ENCODE results near the gene CSNK1D.
"Not testable (repeated sequence)": the region's sequence is repeated elsewhere in the genome, so short reads cannot be mapped to it uniquely, and the experiment has no call there.

The CSNK1D gene

GRCh38 chr17:82201498-82201910 is 72.0 kb downstream of the CSNK1D start:
- Histone ChIP-seq H3K27ac (ENCODE audit: low read depth, low read length, severe bottlenecking) (no peak overlapping the region), H3K36me3 (ENCODE audit: control insufficient read depth, insufficient read depth, low read length) (peaks cover 33% of the 10 kb centered on the region), H3K4me3 (ENCODE audit: extremely low read depth, insufficient read depth, low read length, poor library complexity, severe bottlenecking) (no peak overlapping the region), H3K4me1 (ENCODE audit: control insufficient read depth, insufficient read depth, low read length, poor library complexity, severe bottlenecking) (peaks cover 25% of the 10 kb centered on the region), H3K9me3 (ENCODE audit: control insufficient read depth, low read length) (no peaks in the 10 kb centered on the region)
- WGBS, 2 experiments (ENCODE audit: insufficient coverage in 2 of 2), result 92 to 96% methylated on average over 22 to 23 of the region's 23 CpGs

- 79 to 94% methylated on average over 7 to 10 of the region's 13 CpGs for WGBS, 2 experiments (ENCODE audit: insufficient coverage in 2 of 2)
Observed at GRCh38 chr17:82200743-82201497, 72.6 kb downstream of the CSNK1D start.

GRCh38 chr17:82200135-82200534 is 73.4 kb downstream of the CSNK1D start:
- Histone ChIP-seq H3K4me3 (ENCODE audit: extremely low read depth, insufficient read depth, low read length, poor library complexity, severe bottlenecking) (no peak overlapping the region), H3K4me1 (ENCODE audit: control insufficient read depth, insufficient read depth, low read length, poor library complexity, severe bottlenecking) (peaks cover 14% of the 10 kb centered on the region), H3K27ac (ENCODE audit: low read depth, low read length, severe bottlenecking) (no peak overlapping the region), H3K36me3 (ENCODE audit: control insufficient read depth, insufficient read depth, low read length) (peaks cover 42% of the 10 kb centered on the region), H3K9me3 (ENCODE audit: control insufficient read depth, low read length) (no peaks in the 10 kb centered on the region)
- WGBS, 2 experiments (ENCODE audit: insufficient coverage in 2 of 2), result 93 to 95% methylated on average over 12 to 14 of the region's 17 CpGs

More at GRCh38 chr17:82200743-82201497, 72.6 kb downstream of the CSNK1D start:
- Histone ChIP-seq H3K36me3 (ENCODE audit: control insufficient read depth, insufficient read depth, low read length) (peaks cover 34% of the 10 kb centered on the region), H3K4me3 (ENCODE audit: extremely low read depth, insufficient read depth, low read length, poor library complexity, severe bottlenecking) (no peak overlapping the region), H3K9me3 (ENCODE audit: control insufficient read depth, low read length) (no peaks in the 10 kb centered on the region), H3K27ac (ENCODE audit: low read depth, low read length, severe bottlenecking) (no peak overlapping the region), H3K4me1 (ENCODE audit: control insufficient read depth, insufficient read depth, low read length, poor library complexity, severe bottlenecking) (peaks cover 19% of the 10 kb centered on the region)

GRCh38 chr17:82199496-82199895 is 74.0 kb downstream of the CSNK1D start:
- H3K27ac ChIP-seq (ENCODE audit: low read depth, low read length, severe bottlenecking), result no peak overlapping the region
- WGBS, 2 experiments (ENCODE audit: insufficient coverage in 2 of 2), result 89 to 99% methylated on average over 11 of the region's 12 CpGs
- peaks cover 48% of the 10 kb centered on the region for H3K36me3 ChIP-seq (ENCODE audit: control insufficient read depth, insufficient read depth, low read length)
- H3K4me3 ChIP-seq (ENCODE audit: extremely low read depth, insufficient read depth, low read length, poor library complexity, severe bottlenecking), result no peak overlapping the region
- peaks cover 10% of the 10 kb centered on the region for H3K4me1 ChIP-seq (ENCODE audit: control insufficient read depth, insufficient read depth, low read length, poor library complexity, severe bottlenecking)
- H3K9me3 ChIP-seq (ENCODE audit: control insufficient read depth, low read length), result no peaks in the 10 kb centered on the region

- peaks cover 61% of the 10 kb centered on the region for H3K36me3 ChIP-seq (ENCODE audit: control insufficient read depth, insufficient read depth, low read length)
- no peak overlapping the region for H3K4me3 ChIP-seq (ENCODE audit: extremely low read depth, insufficient read depth, low read length, poor library complexity, severe bottlenecking)
- no peaks in the 10 kb centered on the region for H3K9me3 ChIP-seq (ENCODE audit: control insufficient read depth, low read length)
- 84 to 98% methylated on average over 4 of the region's 4 CpGs for WGBS, 2 experiments (ENCODE audit: insufficient coverage in 2 of 2)
- no peak overlapping the region for H3K27ac ChIP-seq (ENCODE audit: low read depth, low read length, severe bottlenecking)
- peaks cover 10% of the 10 kb centered on the region for H3K4me1 ChIP-seq (ENCODE audit: control insufficient read depth, insufficient read depth, low read length, poor library complexity, severe bottlenecking)
Observed at GRCh38 chr17:82198092-82198491, 75.4 kb downstream of the CSNK1D start.

- Histone ChIP-seq H3K4me1 (ENCODE audit: control insufficient read depth, insufficient read depth, low read length, poor library complexity, severe bottlenecking) (peaks cover 3% of the 10 kb centered on the region), H3K36me3 (ENCODE audit: control insufficient read depth, insufficient read depth, low read length) (peaks cover 73% of the 10 kb centered on the region), H3K27ac (ENCODE audit: low read depth, low read length, severe bottlenecking) (no peak overlapping the region), H3K9me3 (ENCODE audit: control insufficient read depth, low read length) (no peaks in the 10 kb centered on the region), H3K4me3 (ENCODE audit: extremely low read depth, insufficient read depth, low read length, poor library complexity, severe bottlenecking) (no peak overlapping the region)
- WGBS, 2 experiments (ENCODE audit: insufficient coverage in 2 of 2), result 90 to 91% methylated on average over 22 to 25 of the region's 25 CpGs
Observed at GRCh38 chr17:82195675-82196672, 77.5 kb downstream of the CSNK1D start.

GRCh38 chr17:82194765-82195164 is 78.7 kb downstream of the CSNK1D start:
- peaks cover 72% of the 10 kb centered on the region for H3K36me3 ChIP-seq (ENCODE audit: control insufficient read depth, insufficient read depth, low read length)
- H3K4me1 ChIP-seq (ENCODE audit: control insufficient read depth, insufficient read depth, low read length, poor library complexity, severe bottlenecking), result no peaks in the 10 kb centered on the region
- no peaks in the 10 kb centered on the region for H3K9me3 ChIP-seq (ENCODE audit: control insufficient read depth, low read length)
- WGBS, 2 experiments (ENCODE audit: insufficient coverage in 2 of 2), result 95 to 98% methylated on average over 16 of the region's 16 CpGs
- H3K4me3 ChIP-seq (ENCODE audit: extremely low read depth, insufficient read depth, low read length, poor library complexity, severe bottlenecking), result no peak overlapping the region
- H3K27ac ChIP-seq (ENCODE audit: low read depth, low read length, severe bottlenecking), result no peak overlapping the region

GRCh38 chr17:82193520-82194220 is 79.8 kb downstream of the CSNK1D start:
- Histone ChIP-seq H3K9me3 (ENCODE audit: control insufficient read depth, low read length) (no peaks in the 10 kb centered on the region), H3K27ac (ENCODE audit: low read depth, low read length, severe bottlenecking) (no peak overlapping the region), H3K4me3 (ENCODE audit: extremely low read depth, insufficient read depth, low read length, poor library complexity, severe bottlenecking) (no peak overlapping the region), H3K4me1 (ENCODE audit: control insufficient read depth, insufficient read depth, low read length, poor library complexity, severe bottlenecking) (no peaks in the 10 kb centered on the region), H3K36me3 (ENCODE audit: control insufficient read depth, insufficient read depth, low read length) (peaks cover 67% of the 10 kb centered on the region)
- WGBS, 2 experiments (ENCODE audit: insufficient coverage in 2 of 2), result 80 to 94% methylated on average over 7 to 15 of the region's 16 CpGs

- peaks cover 62% of the 10 kb centered on the region for H3K36me3 ChIP-seq (ENCODE audit: control insufficient read depth, insufficient read depth, low read length)
- WGBS, 2 experiments (ENCODE audit: insufficient coverage in 2 of 2), result 74 to 96% methylated on average over 4 to 6 of the region's 6 CpGs
- not testable (repeated sequence) for H3K9me3 ChIP-seq (ENCODE audit: control insufficient read depth, low read length); H3K4me1 ChIP-seq (ENCODE audit: control insufficient read depth, insufficient read depth, low read length, poor library complexity, severe bottlenecking); H3K27ac ChIP-seq (ENCODE audit: low read depth, low read length, severe bottlenecking); H3K4me3 ChIP-seq (ENCODE audit: extremely low read depth, insufficient read depth, low read length, poor library complexity, severe bottlenecking)
Observed at GRCh38 chr17:82193050-82193449, 80.5 kb downstream of the CSNK1D start.

Data from mesodermal cell (in vitro differentiated cells).